SU-DHL-6 (cell line): ENCODE data around the gene CPPED1.

Experiments used
- EZH2phosphoT487 ChIP-seq: fragments of 200-600 bp; sonication (generic), shearing (Covaris generic); conservative IDR thresholded peaks from 2 replicates; pipeline ENCODE4 v1.6.1; 2018; ENCODE audit warnings: mild to moderate bottlenecking, antibody characterized with exemption, low read length, moderate library complexity, mixed read lengths
- TF ChIP-seq, protein P1 (sequence below): fragments of 200-600 bp; sonication (generic); IDR thresholded peaks from one replicate; pipeline ENCODE4 v1.5.1; 2017; ENCODE audit warnings: antibody characterized with exemption, mild to moderate bottlenecking, low read length, moderate library complexity; ENCODE audit not compliant: insufficient read depth, poor library complexity, severe bottlenecking

DNA sequence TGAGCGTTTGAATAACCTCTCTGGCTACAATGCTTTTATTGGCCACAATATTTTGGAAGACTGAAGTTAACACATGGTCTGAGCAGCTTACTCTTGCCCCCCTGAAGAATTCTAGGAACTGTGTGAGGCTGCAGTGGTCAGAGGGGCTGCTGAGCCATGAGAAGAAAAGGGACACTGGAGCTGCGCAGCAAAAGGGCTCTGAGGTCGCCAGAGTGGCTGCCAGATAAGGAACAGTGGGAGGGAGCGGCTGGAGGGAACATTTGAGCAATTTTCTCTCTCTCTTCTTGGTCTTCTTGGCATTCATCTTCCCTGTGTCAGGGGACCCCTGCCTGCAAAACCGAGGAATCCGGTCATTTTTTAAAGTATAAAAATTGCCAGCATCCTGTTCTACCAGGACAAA lies 66.1 kb downstream of the CPPED1 start:
- TF ChIP-seq, protein P1, sequence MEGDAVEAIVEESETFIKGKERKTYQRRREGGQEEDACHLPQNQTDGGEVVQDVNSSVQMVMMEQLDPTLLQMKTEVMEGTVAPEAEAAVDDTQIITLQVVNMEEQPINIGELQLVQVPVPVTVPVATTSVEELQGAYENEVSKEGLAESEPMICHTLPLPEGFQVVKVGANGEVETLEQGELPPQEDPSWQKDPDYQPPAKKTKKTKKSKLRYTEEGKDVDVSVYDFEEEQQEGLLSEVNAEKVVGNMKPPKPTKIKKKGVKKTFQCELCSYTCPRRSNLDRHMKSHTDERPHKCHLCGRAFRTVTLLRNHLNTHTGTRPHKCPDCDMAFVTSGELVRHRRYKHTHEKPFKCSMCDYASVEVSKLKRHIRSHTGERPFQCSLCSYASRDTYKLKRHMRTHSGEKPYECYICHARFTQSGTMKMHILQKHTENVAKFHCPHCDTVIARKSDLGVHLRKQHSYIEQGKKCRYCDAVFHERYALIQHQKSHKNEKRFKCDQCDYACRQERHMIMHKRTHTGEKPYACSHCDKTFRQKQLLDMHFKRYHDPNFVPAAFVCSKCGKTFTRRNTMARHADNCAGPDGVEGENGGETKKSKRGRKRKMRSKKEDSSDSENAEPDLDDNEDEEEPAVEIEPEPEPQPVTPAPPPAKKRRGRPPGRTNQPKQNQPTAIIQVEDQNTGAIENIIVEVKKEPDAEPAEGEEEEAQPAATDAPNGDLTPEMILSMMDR, result no peak
- no peak for TF ChIP-seq EZH2phosphoT487
